UCSD-AML1 (cell line): Measurements from ENCODE around the gene TSBP1.
A peak's percentile ranks its signal among the peaks of the same experiment; 100 is the strongest.
"Not testable (repeated sequence)": the region's sequence is repeated elsewhere in the genome, so short reads cannot be mapped to it uniquely, and the experiment has no call there.

Experiments
- DNase-seq: peaks from one replicate; lab custom pipeline; 2025; ENCODE audit not compliant: unreplicated experiment; lab: John Stamatoyannopoulos, UW

Gene TSBP1

DNA sequence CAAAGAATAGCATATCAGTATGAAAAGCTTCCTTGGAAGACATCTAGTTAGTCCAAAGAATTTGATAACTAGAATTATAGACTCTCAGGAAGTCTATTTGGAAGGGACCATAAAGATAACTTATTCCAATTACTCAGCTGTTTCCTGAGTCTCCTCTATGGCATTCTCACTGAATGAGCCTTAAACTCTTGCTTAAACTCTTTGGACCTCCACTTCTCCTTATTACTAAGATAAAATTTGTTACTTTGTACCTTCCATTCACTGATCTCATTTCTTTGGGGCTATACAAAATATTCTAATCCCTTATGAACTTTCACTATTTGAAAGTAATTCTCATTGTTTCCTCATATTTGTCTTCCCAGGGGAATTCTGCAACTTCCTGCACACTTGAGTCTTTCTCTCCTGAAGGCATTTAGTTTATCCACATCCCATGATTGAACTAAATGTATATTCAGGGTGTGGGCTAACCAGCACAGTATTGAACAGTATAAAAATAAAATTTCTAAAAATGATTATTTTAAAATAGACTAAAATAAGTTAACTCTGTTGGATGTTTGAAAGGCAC is 80.7 kb downstream of the TSBP1 start:
- DNase-seq, result no peak

DNA sequence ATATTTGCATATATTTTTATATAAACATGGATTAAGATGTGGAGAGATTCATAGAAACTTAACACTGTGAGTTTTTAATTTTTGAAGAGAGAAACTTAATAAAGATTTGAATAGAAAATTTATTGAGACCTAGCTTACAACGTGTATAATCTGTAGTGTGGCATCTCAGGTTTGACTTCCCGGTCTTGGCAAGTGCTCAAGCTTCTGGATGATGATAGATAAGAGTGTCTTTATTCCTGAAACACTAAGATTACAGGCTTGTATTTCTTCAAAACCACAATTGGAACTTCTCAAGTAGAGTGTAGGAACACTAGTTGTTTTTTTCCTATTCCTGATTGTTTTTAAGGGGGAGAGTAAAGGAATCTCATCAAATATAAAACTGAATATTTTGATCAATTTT is 83.3 kb downstream of the TSBP1 start:
- DNase-seq, result no peak

GRCh38 chr6:32273801-32274577 is 97.7 kb downstream of the TSBP1 start:
- DNase-seq, result not testable (repeated sequence)

- no peak for DNase-seq
These were observed 100.3 kb downstream of the TSBP1 start for GRCh38 chr6:32271429-32271828.

GRCh38 chr6:32268459-32268858 is 103.2 kb downstream of the TSBP1 start:
- not testable (repeated sequence) for DNase-seq

GRCh38 chr6:32267035-32267434 is 104.7 kb downstream of the TSBP1 start:
- DNase-seq, result no peak

DNA sequence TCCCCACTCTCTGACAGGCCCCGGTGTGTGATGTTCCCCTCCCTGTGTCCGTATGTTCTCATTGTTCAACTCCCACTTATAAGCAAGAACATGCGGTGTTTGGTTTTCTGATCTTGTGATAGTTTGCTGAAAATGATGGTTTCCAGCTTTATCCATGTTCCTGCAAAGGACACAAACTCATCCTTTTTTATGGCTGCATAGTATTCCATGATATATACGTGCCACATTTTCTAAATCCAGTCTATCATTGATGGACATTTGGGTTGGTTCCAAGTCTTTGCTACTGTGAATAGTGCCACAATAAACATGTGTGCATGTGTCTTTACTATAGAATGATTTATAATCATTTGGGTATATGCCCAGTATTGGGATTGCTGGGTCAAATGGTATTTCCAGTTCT is 114.4 kb downstream of the TSBP1 start:
- not testable (repeated sequence) for DNase-seq

GRCh38 chr6:32255199-32256153 is 116.2 kb downstream of the TSBP1 start:
- DNase-seq, result no peak

- DNase-seq, result no peak
These were observed 116.9 kb downstream of the TSBP1 start for GRCh38 chr6:32254761-32255198.

DNA sequence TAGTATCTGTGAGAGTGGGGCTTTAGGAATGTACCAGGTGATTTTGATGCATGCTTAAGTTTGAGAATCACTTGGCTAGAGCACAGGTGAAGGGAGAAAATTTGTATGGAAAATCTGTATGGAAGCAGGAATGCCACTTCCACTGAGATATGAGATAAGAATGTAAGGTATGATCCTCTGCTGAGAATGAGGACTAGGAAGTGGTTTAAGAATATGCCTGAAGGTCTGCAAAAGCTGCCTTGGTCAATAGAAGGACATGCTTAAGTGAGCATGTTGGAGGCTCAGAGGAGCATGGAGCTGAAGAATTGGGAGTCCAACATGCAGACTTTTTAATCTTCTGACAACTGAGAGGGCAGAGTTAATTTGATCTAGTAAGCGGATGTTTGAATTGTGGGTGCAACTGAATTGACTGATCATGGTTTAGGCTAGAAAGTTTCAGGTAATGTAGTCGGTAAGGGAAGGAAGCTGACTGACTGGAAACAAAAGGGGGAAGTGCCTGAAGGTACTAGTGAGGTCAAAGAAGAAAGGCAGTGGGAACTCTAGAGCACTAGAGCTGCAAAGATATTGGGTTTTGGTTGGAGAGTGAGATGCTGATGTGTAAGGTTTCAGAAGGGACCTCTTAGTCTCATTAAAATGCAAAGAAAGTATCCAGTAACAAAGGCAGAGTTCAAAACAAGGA is 119.2 kb downstream of the TSBP1 start:
- DNase-seq, result no peak

DNA sequence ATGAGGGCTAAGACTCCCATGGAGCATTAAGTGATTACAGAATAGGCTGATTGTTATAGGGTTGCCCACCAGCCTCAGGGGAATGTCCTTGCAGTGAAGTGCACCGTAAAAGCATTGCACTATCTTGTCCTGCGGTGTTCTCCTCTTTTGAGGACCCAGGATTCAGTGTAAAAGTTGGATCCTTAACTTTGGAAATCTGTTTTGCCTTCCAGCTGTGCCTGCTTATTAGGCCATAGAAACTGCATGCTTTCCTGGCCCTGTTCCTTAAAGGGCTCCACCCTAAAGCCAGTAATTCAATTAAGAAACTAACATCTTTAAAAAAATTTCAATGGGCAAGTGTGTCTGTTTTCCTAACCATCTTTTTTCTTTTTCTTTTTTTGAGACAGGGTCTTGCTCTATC is 122.4 kb downstream of the TSBP1 start:
- no peak for DNase-seq

GRCh38 chr6:32247401-32247800 is 124.3 kb downstream of the TSBP1 start:
- no peak for DNase-seq

- DNase-seq, result peak; percentile 68
These were observed 126.7 kb downstream of the TSBP1 start for GRCh38 chr6:32244946-32245398.

GRCh38 chr6:32244270-32244669 is 127.4 kb downstream of the TSBP1 start:
- no peak for DNase-seq
